K562 (cell line): Measurements from ENCODE around the gene HOXA10. TPM values are rescaled to one million over a fixed set of nuclear protein-coding genes. Genes with fewer than 3 reads are reported as not detected.
A peak's percentile ranks its signal among the peaks of the same experiment; 100 is the strongest.

ENCODE experiments used
- ATAC-seq: fragments of 200-7000 bp; cut with Tn5 transposase; 3 replicates; pipeline ENCODE4 v1.9.1; 2020; ENCODE audit warnings: moderate library complexity
- BruUV-seq: library from RNA; stranded (reverse); fragments of 400-500 nt; replicated peaks from 2 replicates; lab custom pipeline; 2021; lab: Mats Ljungman, UMichigan
- CTCF ChIA-PET: fragments of 300-600 bp; formaldehyde crosslinking; extraction: SDS; loops from one replicate; lab custom pipeline; 2021; ENCODE audit warnings: low intra/inter-chr PET ratio; lab: Yijun Ruan, JAX
- POLR2A ChIA-PET: fragments of 300-600, 350-650 bp; sonication (Branson Sonifier 250); formaldehyde crosslinking; extraction: SDS; loops from one replicate; lab custom pipeline; 2021; ENCODE audit warnings: antibody characterized with exemption, inconsistent platforms; lab: Yijun Ruan, JAX
- DNase-seq, 4 experiments: peaks; one replicate each; pipeline versions ENCODE4 v3.0.0 to v3.0.0-alpha.2; 2011 to 2018; ENCODE audit warnings: low spot score in 3 of 4, mixed read lengths in 3 of 4; ENCODE audit errors: extremely low read depth in 1 of 4
- FAIRE-seq: peaks from 2 replicates; lab custom pipeline; 2011; peaks lifted over from hg19 to GRCh38; lab: Jason Lieb, UNC
- H2AFZ ChIP-seq: 2 replicates; pipeline ENCODE4 v1.6.0; 2011; ENCODE audit warnings: low read depth, low read length, control low read depth, inconsistent platforms
- H3K27ac ChIP-seq: fragments of 200-600 bp; 3 replicates; pipeline ENCODE4 v1.8.0; 2011; ENCODE audit warnings: low read depth, mild to moderate bottlenecking, control low read depth, inconsistent platforms, low read length, moderate library complexity, mixed read lengths; ENCODE audit errors: extremely low read depth
- H3K27me3 ChIP-seq, 2 experiments: fragments of 300-600 bp in 1 of 2; 2 replicates in 1 of 2; 3 replicates in 1 of 2; pipeline versions ENCODE4 v1.6.0 to v1.8.0; 2011; ENCODE audit warnings: inconsistent platforms in 2 of 2, low read length in 2 of 2, mild to moderate bottlenecking in 1 of 2, mixed read lengths in 1 of 2, moderate library complexity in 1 of 2; ENCODE audit not compliant: control insufficient read depth in 2 of 2, insufficient read depth in 2 of 2
- H3K36me3 ChIP-seq: fragments of 300-600 bp; 3 replicates; pipeline ENCODE4 v1.8.0; 2011; ENCODE audit warnings: mild to moderate bottlenecking, low read length, inconsistent platforms; ENCODE audit not compliant: control insufficient read depth, insufficient read depth
- H3K4me1 ChIP-seq, 2 experiments: fragments of 200-600 bp in 1 of 2; replicated peaks in 1 of 2; 2 replicates in 1 of 2; 3 replicates in 1 of 2; pipeline versions ENCODE4 v1.5.1 to v1.8.0; 2011; ENCODE audit warnings: inconsistent platforms in 2 of 2, low read length in 2 of 2, mild to moderate bottlenecking in 1 of 2, mixed read lengths in 1 of 2, moderate library complexity in 1 of 2; ENCODE audit not compliant: control insufficient read depth in 2 of 2, insufficient read depth in 2 of 2
- H3K4me2 ChIP-seq: 2 replicates; pipeline ENCODE4 v1.6.1; 2011; ENCODE audit warnings: low read length, control low read depth, inconsistent platforms, mixed read lengths; ENCODE audit not compliant: insufficient read depth
- H3K4me3 ChIP-seq: fragments of 200-600 bp; sonication (generic), shearing (Covaris generic); 2 replicates; pipeline ENCODE4 v1.5.1; 2016; ENCODE audit warnings: control low read depth, inconsistent platforms
- H3K79me2 ChIP-seq: fragments of 200-600 bp; 3 replicates; pipeline ENCODE4 v1.8.0; 2011; ENCODE audit warnings: low read length, inconsistent platforms; ENCODE audit not compliant: control insufficient read depth, insufficient read depth
- H3K9ac ChIP-seq, 2 experiments: 2 replicates each; pipeline versions ENCODE4 v1.6.0 to v1.6.1; 2011; ENCODE audit warnings: low read depth in 2 of 2, low read length in 2 of 2, control low read depth in 1 of 2, inconsistent platforms in 1 of 2, mild to moderate bottlenecking in 1 of 2, mixed read lengths in 1 of 2; ENCODE audit not compliant: insufficient read depth in 1 of 2
- H3K9me1 ChIP-seq: one replicate; pipeline ENCODE4 v1.6.0; 2011; ENCODE audit warnings: inconsistent platforms, mild to moderate bottlenecking, low read length, moderate library complexity; ENCODE audit not compliant: control insufficient read depth, insufficient read depth
- H3K9me3 ChIP-seq: replicated peaks from 2 replicates; pipeline ENCODE4 v1.5.1; 2011; ENCODE audit warnings: low read depth, low read length, inconsistent platforms; ENCODE audit not compliant: control insufficient read depth, insufficient read depth
- H4K20me1 ChIP-seq: replicated peaks from 2 replicates; pipeline ENCODE4 v1.6.1; 2011; ENCODE audit warnings: low read length, inconsistent platforms, mixed read lengths; ENCODE audit not compliant: control insufficient read depth, insufficient read depth
- EGR1 ChIP-seq: fragments of 450-650 bp; conservative IDR thresholded peaks from 2 replicates; pipeline ENCODE4 v1.6.1; 2017; ENCODE audit warnings: mild to moderate bottlenecking
- HDAC3 ChIP-seq: fragments of 450-650 bp; IDR thresholded peaks from 2 replicates; pipeline ENCODE4 v1.6.1; 2018; ENCODE audit warnings: borderline replicate concordance, mild to moderate bottlenecking, moderate library complexity; ENCODE audit not compliant: partially characterized antibody
- HNRNPL ChIP-seq: fragments of 200-400 bp; formaldehyde crosslinking; IDR thresholded peaks from 2 replicates; pipeline ENCODE4 v1.6.1; 2017; ENCODE audit warnings: low read depth, mild to moderate bottlenecking, low read length
- IRF1 ChIP-seq: sonication (generic); formaldehyde crosslinking; IDR thresholded peaks from 2 replicates; pipeline ENCODE4 v1.8.0; 2022; ENCODE audit warnings: missing genetic modification reagents, mild to moderate bottlenecking, borderline replicate concordance
- TOE1 ChIP-seq, 2 experiments: fragments of 450-650 bp in 1 of 2; sonication (generic) in 1 of 2; formaldehyde crosslinking in 1 of 2; IDR thresholded peaks; 2 replicates each; pipeline versions ENCODE4 v1.7.1 to v1.8.0; 2016 to 2022; ENCODE audit warnings: borderline replicate concordance in 2 of 2, mild to moderate bottlenecking in 2 of 2, antibody characterized with exemption in 1 of 2, inconsistent platforms in 1 of 2, low read depth in 1 of 2, missing genetic modification reagents in 1 of 2, moderate library complexity in 1 of 2
- ZNF184 ChIP-seq: sonication (generic); formaldehyde crosslinking; IDR thresholded peaks from 2 replicates; pipeline ENCODE4 v1.5.0; 2020; ENCODE audit warnings: missing genetic modification reagents
- WGBS: fragments of 100-300 bp; shearing (Covaris generic); methylation state at CpG from one replicate; pipeline ENCODE4 v1.1.6; 2016; ENCODE audit warnings: low coverage, mixed read lengths; ENCODE audit not compliant: insufficient coverage; ENCODE audit errors: missing lambda C conversion rate; 5-methylcytosine and 5-hydroxymethylcytosine counted together
- in situ Hi-C: fragments of 300-500 bp; cut with MboI; formaldehyde crosslinking; loops from 4 replicates; pipeline ENCODE4 v1.15.0; 2018; ENCODE audit warnings: inconsistent platforms, mixed read lengths
- intact Hi-C: fragments of 100-400 bp; cut with micrococcal nuclease; formaldehyde crosslinking; loops from 2 replicates; pipeline ENCODE4 v1.14.2; 2022
- polyA plus RNA-seq, 8 experiments: library from polyadenylated mRNA; depleted of rRNA in 4 of 8; stranded (reverse) in 5 of 8; unstranded in 3 of 8; fragments of >200 nt; fragmentation: Nextera tagmentation in 2 of 8; fragmentation: Illumina TruSeq in 1 of 8; extraction: Ambion mirVana in 2 of 8; extraction: Trizol in 1 of 8; gene quantifications; 2 replicates each; pipeline versions ENCODE4 v1.2.1 to v1.2.3, GENCODE V29; 2011 to 2014; ENCODE audit warnings: inconsistent platforms in 1 of 8, missing spikeins in 1 of 8
- total RNA-seq, 7 experiments: library from RNA; depleted of rRNA in 6 of 7; stranded (reverse); fragments of >200 nt in 6 of 7; fragmentation: Illumina TruSeq in 2 of 7; extraction: Trizol in 2 of 7; gene quantifications; 2 replicates each; pipeline versions ENCODE4 v1.2.1 to v1.2.3, GENCODE V29; 2011 to 2021; ENCODE audit warnings: low replicate concordance in 1 of 7
- TF ChIP-seq, protein P1 (sequence below), 2 experiments: fragments of 450-650 bp in 1 of 2; sonication (generic) in 1 of 2; formaldehyde crosslinking; conservative IDR thresholded peaks; 2 replicates each; pipeline versions ENCODE4 v1.4.0 to v1.8.1; 2020 to 2022; ENCODE audit warnings: mild to moderate bottlenecking in 1 of 2, missing genetic modification reagents in 1 of 2

HOXA10 gene
- total and polyA plus RNA-seq, 9 of the 15 experiments (the other 6 are each of a cell fraction or from before 2014, with no cell fraction given), result not detected

DNA sequence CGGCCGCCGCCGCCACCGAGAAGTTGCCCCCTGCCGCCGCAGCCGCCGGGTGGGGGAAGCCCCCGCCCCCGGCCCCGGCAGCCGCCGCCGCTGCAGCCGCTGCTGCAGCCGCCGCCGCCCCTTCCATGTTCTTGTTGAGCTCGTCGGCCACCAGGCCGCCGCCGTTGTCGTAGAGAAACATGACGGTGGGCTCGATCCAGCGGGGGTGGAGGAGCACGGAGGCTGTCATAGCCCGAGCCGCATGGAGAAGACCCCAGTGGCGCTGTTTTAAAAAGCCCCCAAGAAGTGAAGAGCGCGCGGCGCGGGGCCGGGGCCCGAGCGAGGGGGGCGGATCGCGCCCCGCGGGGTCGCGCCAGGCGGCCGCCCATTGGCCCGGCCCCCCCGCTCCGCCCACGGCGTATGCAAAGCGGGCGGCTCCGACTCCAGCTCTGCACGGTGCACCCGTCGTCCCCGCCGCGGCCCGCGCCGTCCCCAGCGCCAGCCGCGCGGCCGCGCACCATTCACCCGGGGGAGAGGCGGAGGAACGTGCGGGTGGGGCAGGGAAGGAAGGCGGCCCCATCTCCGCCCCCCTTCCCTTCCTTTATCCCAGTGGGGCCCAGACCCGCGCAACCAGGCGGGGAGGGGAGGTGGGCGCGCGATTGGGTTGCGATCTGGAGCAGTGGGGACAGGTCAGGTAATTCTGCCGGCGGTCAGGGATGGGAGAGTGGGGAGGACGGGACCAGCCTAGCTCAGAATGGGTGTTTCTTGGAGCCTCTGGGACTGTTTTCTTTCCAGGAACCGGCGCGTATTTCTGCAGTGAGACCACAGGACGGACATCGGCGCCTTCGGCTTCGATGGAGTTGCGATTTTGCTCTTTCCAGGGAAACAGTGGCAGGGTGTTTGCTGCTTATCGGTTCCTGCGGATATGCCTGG is 26.0 kb upstream of the HOXA10 start, which contains the start of gene HOXA13:
Gene HOXA13 (minus strand): TSS at position 243 of the 912 bp plus-strand sequence. CDS start 14 bp downstream, at position 229.
- in situ Hi-C loops (loop anchor here (5.0 to 10.0 kb wide), 4 partner anchors 375 to 817 kb away; no protein-coding TSS in a partner anchor), intact Hi-C loops (loop anchor here (5.0 kb wide), 2 partner anchors 377 to 572 kb away; no protein-coding TSS in a partner anchor)
- H2AFZ ChIP-seq, result no peak within 1 kb of the TSS
- DNase-seq (peak in 3 of 4 experiments; percentile 5 to 61 (median 55)), ATAC-seq (peak; percentile 63), FAIRE-seq (no peak)
- H3K27me3 ChIP-seq, result peaks cover 40 to 60% of the 10 kb centered on the region in 2 experiments
- no peak within 1 kb of the TSS for H3K4me2 ChIP-seq
- H4K20me1 ChIP-seq, result 0 out of 2 replicates have a peak, but pooled peaks cover 3% of the 10 kb centered on the region
- POLR2A ChIA-PET, result interaction anchor here (0.5 kb wide), 1 partner anchor 705 kb away, joined by 3 read pairs; no protein-coding TSS in a partner anchor
- no peak within 1 kb of the TSS for H3K27ac ChIP-seq
- no TSS peak for BruUV-seq
- H3K4me3 ChIP-seq, result no peak within 1 kb of the TSS
- TF ChIP-seq, protein P1, sequence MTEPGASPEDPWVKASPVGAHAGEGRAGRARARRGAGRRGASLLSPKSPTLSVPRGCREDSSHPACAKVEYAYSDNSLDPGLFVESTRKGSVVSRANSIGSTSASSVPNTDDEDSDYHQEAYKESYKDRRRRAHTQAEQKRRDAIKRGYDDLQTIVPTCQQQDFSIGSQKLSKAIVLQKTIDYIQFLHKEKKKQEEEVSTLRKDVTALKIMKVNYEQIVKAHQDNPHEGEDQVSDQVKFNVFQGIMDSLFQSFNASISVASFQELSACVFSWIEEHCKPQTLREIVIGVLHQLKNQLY (CRISPR knock-in tag; conservative IDR thresholded peaks at IDR 0.05), result no peak
- TF ChIP-seq HDAC3 (no peak), TOE1 (IDR thresholded peaks at IDR 0.05; ENCODE audit: borderline replicate concordance) (no peak), TOE1 (CRISPR knock-in tag; IDR thresholded peaks at IDR 0.05; ENCODE audit: borderline replicate concordance, low read depth) (no peak), EGR1 (no peak), HNRNPL (no peak), ZNF184 (CRISPR knock-in tag) (no peak), IRF1 (no peak)
- H3K79me2 ChIP-seq, result no peaks in the 10 kb centered on the region
- no peaks in the 10 kb centered on the region for H3K9me3 ChIP-seq
- H3K9ac ChIP-seq, result no peak within 1 kb of the TSS
- peaks cover 0 to 13% of the 10 kb centered on the region in 2 experiments; a peak in 1 of 5 replicates for H3K4me1 ChIP-seq
- no peaks in the 10 kb centered on the region for H3K36me3 ChIP-seq
- no peaks in the 10 kb centered on the region for H3K9me1 ChIP-seq
- CTCF ChIA-PET, result interaction anchor here (0.6 kb wide), 1 partner anchor 1492 kb away, joined by 3 read pairs; no protein-coding TSS in a partner anchor
- WGBS, result 10% methylated on average over 29 of the region's 99 CpGs
